K562 (cell line): Measurements from ENCODE around the gene OPRD1. TPM values are rescaled to one million over a fixed set of nuclear protein-coding genes. Genes with fewer than 3 reads are reported as not detected.

Experiments used
- GTF2F1 ChIP-seq: IDR thresholded peaks from 2 replicates; pipeline ENCODE4 v1.6.1; 2011; ENCODE audit warnings: low read depth, low read length, improper control_type of control experiment
- HDAC3 ChIP-seq: fragments of 450-650 bp; IDR thresholded peaks from 2 replicates; pipeline ENCODE4 v1.6.1; 2018; ENCODE audit warnings: borderline replicate concordance, mild to moderate bottlenecking, moderate library complexity; ENCODE audit not compliant: partially characterized antibody
- HMGN3 ChIP-seq: IDR thresholded peaks from 2 replicates; pipeline ENCODE4 v1.6.1; 2011; ENCODE audit warnings: borderline replicate concordance, low read depth, mild to moderate bottlenecking, mixed read lengths, low read length; ENCODE audit not compliant: insufficient read length; ENCODE audit errors: extremely low read depth
- TAF1 ChIP-seq: IDR thresholded peaks from 2 replicates; pipeline ENCODE4 v1.6.1; 2011; ENCODE audit warnings: mild to moderate bottlenecking, low read length, moderate library complexity; ENCODE audit not compliant: insufficient read depth, control insufficient read depth, severe bottlenecking; ENCODE audit errors: extremely low read depth
- ZBTB40 ChIP-seq, 2 experiments: fragments of 450-650 bp in 1 of 2; sonication (generic) in 1 of 2; formaldehyde crosslinking in 1 of 2; IDR thresholded peaks; 2 replicates each; pipeline versions ENCODE4 v1.7.1 to v1.9.0; 2016 to 2022; ENCODE audit warnings: inconsistent platforms in 1 of 2, mild to moderate bottlenecking in 1 of 2, missing genetic modification reagents in 1 of 2
- ZNF124 ChIP-seq: sonication (generic); formaldehyde crosslinking; IDR thresholded peaks from 2 replicates; pipeline ENCODE4 v1.8.1; 2022; ENCODE audit warnings: missing genetic modification reagents
- ZNF212 ChIP-seq: fragments of 450-650 bp; formaldehyde crosslinking; IDR thresholded peaks from 2 replicates; pipeline ENCODE4 v1.4.0; 2020; ENCODE audit warnings: mild to moderate bottlenecking
- ZNF76 ChIP-seq: fragments of 250-450 bp; sonication (Bioruptor Pico); IDR thresholded peaks from 2 replicates; pipeline ENCODE4 v1.4.0; 2020; ENCODE audit warnings: mild to moderate bottlenecking, moderate library complexity, borderline replicate concordance
- ZZZ3 ChIP-seq: fragments of 450-650 bp; IDR thresholded peaks from 2 replicates; pipeline ENCODE4 v1.6.1; 2016; ENCODE audit warnings: antibody characterized with exemption, mild to moderate bottlenecking, moderate library complexity
- polyA plus RNA-seq, 8 experiments: library from polyadenylated mRNA; depleted of rRNA in 4 of 8; stranded (reverse) in 5 of 8; unstranded in 3 of 8; fragments of >200 nt; fragmentation: Nextera tagmentation in 2 of 8; fragmentation: Illumina TruSeq in 1 of 8; extraction: Ambion mirVana in 2 of 8; extraction: Trizol in 1 of 8; gene quantifications; 2 replicates each; pipeline versions ENCODE4 v1.2.1 to v1.2.3, GENCODE V29; 2011 to 2014; ENCODE audit warnings: inconsistent platforms in 1 of 8, missing spikeins in 1 of 8
- total RNA-seq, 7 experiments: library from RNA; depleted of rRNA in 6 of 7; stranded (reverse); fragments of >200 nt in 6 of 7; fragmentation: Illumina TruSeq in 2 of 7; extraction: Trizol in 2 of 7; gene quantifications; 2 replicates each; pipeline versions ENCODE4 v1.2.1 to v1.2.3, GENCODE V29; 2011 to 2021; ENCODE audit warnings: low replicate concordance in 1 of 7
- TF ChIP-seq, protein P1 (sequence below): fragments of 250-450 bp; sonication (Bioruptor Pico); IDR thresholded peaks from 2 replicates; pipeline ENCODE4 v1.4.0; 2020; ENCODE audit warnings: mild to moderate bottlenecking, moderate library complexity
- TF ChIP-seq, protein P2 (sequence below): sonication (generic); formaldehyde crosslinking; IDR thresholded peaks from 2 replicates; pipeline ENCODE4 v1.8.1; 2022; ENCODE audit warnings: missing genetic modification reagents

OPRD1 gene
- total and polyA plus RNA-seq, 9 of the 15 experiments (the other 6 are each of a cell fraction or from before 2014, with no cell fraction given) = under 0.01 to 0.03 (median under 0.01) TPM; not detected in 6

DNA sequence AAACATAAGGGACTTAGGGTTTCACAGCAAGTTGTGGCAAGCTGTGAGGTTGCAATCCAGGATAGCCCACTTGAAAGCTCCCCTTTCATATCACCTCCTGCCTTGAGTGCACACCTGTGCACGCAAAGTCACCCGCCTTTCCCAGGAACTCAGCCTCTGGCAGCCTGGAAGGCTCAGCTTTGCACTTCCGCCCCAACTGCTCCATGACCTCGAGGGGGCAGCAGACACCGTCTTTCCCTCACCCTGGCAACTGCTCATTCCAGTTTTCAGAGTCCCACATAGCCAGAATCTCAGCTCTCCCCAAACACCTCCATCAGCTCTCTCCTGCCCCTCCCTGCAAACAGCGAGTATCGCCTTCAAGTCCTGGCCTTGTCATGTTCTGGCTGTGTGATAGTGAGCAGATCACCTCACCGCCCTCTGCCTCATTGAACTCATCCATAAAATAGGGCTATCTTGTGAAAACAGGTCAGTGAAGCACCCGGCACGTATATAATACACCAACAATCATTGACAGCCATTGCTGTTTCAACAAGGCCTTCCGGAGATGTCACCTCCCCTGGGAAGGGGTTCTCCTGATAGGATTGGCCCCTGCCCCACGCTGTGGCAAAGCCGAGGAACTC, 70.1 kb downstream of the OPRD1 start (continued):
- no peak for TF ChIP-seq HMGN3
- no peak for TF ChIP-seq GTF2F1
- no peak for TF ChIP-seq ZZZ3
- no peak for TF ChIP-seq ZNF124 (CRISPR knock-in tag)
- TF ChIP-seq, protein P1, sequence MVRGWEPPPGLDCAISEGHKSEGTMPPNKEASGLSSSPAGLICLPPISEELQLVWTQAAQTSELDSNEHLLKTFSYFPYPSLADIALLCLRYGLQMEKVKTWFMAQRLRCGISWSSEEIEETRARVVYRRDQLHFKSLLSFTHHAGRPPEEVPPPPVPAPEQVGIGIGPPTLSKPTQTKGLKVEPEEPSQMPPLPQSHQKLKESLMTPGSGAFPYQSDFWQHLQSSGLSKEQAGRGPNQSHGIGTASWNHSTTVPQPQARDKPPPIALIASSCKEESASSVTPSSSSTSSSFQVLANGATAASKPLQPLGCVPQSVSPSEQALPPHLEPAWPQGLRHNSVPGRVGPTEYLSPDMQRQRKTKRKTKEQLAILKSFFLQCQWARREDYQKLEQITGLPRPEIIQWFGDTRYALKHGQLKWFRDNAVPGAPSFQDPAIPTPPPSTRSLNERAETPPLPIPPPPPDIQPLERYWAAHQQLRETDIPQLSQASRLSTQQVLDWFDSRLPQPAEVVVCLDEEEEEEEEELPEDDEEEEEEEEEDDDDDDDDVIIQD (CRISPR knock-in tag) = no peak
- TF ChIP-seq HDAC3 = peak; percentile 78
- TF ChIP-seq ZNF76 = peak; percentile 79; the same call in 1 of the 2 replicates
- TF ChIP-seq ZNF212 (CRISPR knock-in tag) = no peak
- TF ChIP-seq ZBTB40 (IDR thresholded peaks at IDR 0.05) = peak; percentile 63; the same call in 1 of the 2 replicates
- TF ChIP-seq ZBTB40 (CRISPR knock-in tag; IDR thresholded peaks at IDR 0.05) = no peak
- TF ChIP-seq, protein P2, sequence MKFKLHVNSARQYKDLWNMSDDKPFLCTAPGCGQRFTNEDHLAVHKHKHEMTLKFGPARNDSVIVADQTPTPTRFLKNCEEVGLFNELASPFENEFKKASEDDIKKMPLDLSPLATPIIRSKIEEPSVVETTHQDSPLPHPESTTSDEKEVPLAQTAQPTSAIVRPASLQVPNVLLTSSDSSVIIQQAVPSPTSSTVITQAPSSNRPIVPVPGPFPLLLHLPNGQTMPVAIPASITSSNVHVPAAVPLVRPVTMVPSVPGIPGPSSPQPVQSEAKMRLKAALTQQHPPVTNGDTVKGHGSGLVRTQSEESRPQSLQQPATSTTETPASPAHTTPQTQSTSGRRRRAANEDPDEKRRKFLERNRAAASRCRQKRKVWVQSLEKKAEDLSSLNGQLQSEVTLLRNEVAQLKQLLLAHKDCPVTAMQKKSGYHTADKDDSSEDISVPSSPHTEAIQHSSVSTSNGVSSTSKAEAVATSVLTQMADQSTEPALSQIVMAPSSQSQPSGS = no peak
- TF ChIP-seq TAF1 = no peak
